Retina (tissue), 1 donor: ENCODE results near the gene MPRIP.

Source experiments
- DNase-seq: peaks from one replicate; pipeline ENCODE4 v3.0.0-alpha.2; 2016

The MPRIP gene

DNA sequence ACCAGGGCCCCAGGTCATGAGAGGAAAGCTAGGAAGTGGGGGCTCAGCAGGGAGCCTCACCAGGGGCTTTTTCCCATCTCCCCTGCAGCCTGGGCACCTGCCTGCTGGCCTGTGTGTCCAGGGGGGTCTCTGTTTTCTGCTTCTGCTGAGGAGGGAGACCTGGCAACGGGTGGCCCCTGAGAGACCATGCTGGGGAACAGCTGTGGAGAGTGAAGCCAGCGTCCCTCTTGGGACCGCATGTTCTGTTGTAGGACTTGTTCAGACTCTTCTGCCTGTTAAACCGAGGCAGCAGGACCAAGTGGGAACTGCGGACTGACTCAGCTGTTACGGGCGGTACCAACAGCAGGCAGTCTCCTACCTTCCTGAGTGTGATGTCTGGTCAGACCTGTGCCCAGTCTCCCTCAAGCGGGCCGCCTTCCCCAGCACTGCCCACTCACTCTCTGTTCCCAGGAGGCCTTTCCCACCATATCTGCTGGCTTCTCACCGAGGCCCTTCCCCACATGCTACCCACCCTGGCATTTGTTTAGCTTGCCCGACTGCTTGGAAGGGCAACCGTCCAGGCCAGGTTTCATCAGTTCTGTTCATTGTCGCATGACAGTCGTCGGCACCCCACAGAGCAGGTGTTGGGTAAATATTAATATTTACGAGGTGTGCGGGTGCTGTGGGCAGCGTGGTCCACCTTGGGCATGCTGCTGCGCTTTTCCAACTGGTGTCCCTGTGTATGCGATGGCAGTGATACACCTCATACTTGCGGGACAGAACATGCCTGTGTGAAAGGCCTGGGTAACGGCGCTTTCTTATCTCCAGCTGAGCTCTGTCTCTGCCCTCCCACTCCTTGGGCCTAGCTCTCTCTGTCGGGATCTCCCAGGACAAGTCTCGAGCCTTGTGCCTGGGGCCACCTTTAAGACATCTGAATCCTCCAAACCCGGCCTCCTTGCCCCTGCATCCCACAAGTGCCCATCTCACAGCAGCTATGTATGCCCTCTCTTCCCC lies 69.4 kb downstream of the MPRIP start:
- no peak for DNase-seq

DNA sequence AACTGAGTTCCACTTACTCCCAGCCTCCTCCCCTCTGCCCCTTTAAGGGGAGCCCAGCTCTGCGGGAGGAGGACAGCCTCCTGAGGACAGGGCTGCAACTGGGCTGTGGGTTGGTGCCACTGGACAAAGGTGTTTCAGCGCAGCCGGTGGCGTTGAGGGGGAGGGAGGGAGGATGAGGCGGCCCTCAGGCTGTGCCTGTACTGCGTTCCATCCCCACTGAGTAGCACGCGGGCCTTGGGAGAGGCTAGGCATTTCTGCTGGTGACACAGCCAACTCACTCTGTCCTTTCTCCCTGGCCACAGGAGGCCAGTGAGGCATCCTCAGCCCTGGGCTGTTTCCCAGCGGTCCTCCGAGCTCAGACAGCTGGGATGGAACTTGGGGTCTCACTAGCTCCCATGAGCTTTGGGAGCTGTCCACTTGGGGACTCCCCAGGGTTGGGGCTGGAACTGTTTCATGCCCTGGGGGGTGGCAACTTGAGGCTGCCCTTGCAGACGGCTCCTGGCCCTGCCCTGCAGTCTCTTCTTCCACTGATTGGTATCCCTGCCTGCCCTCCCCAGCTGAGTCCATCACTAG lies 70.5 kb downstream of the MPRIP start:
- no peak for DNase-seq

DNA sequence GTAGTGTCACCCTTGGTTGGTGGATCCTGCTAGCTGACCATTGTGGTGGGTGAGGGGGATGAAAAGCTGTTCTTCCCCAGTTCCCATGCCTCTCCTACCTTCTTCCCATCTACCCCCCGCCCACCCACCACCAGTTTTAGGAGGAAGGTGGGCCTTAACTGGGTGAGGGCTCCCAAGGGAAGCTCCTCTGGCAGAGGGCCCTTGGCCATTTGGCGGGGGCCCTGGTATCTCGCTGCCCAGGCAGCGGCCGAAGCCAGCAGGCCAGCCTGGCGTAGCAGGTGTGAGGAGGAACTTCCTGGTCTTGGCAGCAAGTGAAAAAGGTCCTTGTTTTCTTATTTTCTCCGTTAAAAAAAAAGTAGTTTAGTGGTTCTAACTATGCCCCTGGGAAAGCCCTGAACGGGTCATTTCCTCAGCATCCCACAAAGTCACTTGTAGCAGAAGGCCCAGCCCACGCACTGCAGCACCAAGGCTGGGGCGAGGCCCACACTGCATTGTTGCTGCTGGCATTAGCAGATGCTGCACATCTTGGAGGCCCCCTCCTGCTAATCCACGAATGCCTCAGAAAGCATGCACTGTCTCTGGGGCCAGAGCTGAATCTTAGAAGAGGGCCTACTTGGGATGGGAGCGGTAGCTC lies 72.5 kb downstream of the MPRIP start:
- no peak for DNase-seq

DNA sequence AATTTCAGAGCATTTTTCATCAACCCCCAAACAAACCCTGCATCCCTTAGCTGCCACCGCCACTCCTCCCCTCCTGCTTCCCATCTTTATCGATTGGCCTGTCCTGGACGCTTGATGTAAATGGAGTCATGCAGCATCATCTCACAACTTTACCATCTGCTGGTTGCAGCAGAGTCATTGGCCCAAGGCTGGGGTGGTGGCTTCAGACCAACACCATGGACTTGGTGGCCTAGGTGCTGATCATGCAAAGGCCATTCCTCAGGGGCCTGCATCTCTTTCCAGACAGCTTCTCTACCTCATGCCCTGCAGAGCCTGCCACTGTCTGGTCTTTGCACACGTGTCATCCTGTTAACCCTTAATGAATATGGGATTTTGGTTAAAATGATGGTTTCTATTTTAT lies 73.4 kb downstream of the MPRIP start:
- no peak for DNase-seq

DNA sequence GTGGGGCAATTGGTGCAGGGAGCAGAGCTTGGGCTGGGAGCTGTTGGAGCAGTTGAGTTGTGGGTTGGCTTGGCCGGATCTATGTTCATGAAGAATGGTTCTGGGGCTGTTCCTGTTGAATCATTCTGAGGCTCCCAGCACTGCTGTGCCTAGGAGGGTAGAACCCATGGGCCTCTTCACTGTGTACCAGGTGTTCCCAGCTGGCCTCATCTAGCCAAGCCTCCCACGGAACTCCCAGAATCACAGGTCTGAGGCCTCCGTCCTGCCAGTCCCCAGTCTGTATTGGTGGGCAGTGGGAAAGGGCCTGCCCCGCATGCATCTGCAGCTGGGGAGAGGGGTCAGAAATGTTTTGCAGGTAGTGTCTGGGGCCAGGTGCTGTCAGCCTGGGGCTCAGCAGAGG lies 74.1 kb downstream of the MPRIP start:
- no peak for DNase-seq

DNA sequence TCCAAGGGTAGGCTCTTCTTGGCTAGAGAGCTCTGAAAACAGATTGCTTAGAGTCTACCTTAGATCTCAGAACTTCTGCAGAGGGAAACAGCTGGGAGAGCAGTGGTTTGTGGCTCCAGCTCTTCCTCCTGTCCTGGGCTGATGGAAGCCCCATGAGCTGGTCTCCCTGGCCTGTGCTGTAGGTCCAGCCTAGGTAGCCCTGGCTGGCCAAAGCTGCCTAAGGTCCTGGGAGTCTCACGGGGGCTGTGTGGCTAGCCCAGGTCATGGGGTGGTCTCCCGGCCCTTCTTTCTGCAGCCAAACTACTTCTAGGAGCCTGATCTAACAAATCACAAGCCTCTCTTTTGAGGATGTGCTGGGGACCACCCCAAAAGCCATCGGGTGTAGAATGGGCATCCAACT lies 75.7 kb downstream of the MPRIP start:
- no peak for DNase-seq

DNA sequence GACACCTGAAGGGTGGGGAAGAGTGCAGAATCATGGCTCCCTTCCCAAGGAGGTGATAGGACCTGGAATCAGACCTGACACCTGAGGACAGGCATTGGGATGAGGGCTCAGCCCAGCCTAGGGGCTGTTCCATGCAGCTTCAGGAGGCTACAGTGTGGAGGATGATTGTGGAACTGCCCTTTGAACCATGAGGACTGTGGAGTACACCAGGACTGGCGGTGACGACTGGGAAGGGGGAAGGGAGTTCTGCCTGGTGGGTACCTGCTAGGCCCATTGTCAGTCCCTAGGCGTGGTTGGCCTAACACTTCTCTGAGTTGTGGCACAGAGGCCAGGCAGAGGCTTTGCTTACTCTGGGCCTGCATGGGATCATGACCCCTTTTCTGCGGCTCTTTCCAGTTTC lies 76.1 kb downstream of the MPRIP start:
- no peak for DNase-seq

DNA sequence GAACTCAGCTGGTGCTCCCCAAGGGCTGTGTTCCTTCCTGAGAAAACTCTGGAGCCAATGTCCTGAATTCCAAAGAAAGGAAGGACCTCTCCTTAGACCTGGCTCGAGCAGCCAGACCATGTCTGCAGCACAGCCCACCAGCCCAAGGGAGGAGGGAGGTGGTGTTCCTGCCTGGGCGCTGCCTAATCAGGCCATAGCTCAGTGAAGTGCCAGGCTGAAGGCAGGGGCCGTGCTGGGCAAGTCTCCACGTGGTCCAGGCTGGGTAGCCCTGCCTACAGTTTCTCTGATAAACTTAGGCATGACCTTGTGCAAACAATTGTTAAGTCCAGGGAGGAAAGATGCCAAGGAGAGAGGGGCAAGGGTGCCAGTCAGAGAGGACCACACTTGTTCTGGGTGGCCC lies 76.8 kb downstream of the MPRIP start:
- DNase-seq = no peak

DNA sequence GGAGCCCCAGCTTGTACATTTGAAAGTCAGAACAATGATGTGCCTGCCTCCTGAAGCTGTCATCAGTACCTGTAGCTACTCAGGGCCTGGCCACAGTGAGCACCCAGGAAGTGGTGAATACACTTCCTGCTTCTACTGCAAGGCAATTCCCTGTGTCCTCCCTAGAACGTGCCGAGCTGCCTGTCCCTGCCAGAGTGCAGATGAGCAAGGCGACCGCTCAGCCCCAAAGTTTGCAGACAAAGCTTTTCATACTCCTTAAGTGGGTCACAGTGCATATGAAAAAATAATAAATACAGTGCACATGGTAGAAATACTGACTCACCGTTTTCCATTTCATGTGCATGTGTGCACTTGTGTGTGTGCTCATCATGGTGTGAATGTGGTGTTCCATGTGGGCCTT lies 77.3 kb downstream of the MPRIP start:
- no peak for DNase-seq

DNA sequence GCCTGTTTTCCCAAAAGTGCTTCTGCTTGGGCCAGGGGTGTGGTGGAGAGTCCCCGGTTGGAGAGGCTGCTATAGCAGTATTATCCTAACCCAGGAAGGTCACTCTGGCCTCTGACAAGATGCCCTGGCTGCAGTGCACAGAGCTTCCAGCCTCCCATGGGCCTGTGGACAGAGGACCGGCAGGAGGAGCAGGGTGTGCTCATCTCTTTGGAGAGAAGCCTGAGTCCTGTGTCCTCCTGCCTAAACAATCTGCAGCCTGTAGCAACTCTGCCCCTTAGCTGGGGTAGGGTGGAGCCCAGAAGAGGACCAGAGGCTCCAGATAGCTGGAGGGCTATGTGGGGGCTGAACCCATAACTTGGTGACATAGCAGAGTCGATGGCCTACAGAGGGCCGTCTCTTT lies 78.0 kb downstream of the MPRIP start:
- no peak for DNase-seq

DNA sequence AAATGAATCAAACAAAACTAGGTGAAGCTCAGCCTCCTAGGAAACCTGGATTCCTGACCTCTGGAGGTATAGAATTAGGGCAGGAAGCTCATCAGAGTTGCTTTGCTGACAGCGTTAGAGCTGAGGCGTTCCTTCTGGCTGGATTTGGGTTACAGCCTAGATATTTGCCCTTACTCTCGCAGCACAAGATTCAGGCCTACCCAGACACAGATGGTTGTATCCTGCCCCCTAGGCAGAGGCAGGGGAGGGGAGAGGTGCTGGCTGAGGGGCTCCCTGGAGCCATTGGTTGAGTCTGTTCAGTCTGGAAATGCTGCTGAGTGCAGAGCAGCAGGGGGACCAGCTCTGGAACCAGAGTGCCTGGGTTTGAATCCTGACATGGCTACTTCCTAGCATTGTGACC lies 78.4 kb downstream of the MPRIP start:
- no peak for DNase-seq

DNA sequence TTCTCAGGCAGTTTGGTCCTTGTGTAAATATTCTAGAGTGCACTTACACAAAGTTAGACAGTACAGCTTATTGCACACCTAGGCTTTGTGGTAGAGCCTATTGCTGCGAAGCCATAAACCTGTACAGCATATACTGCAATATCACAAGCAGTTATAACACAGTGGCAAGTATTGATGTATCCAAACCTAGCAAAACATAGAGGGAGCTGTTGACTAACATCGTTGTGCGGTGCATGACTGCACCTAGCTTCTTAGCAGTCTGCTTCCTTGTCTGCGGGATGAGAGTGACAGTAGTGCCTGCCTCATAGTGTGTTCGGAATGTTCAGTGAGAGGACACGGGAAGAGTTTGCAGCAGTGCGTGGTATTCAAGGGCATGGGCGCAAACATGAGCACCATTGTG lies 78.9 kb downstream of the MPRIP start:
- no peak for DNase-seq

DNA sequence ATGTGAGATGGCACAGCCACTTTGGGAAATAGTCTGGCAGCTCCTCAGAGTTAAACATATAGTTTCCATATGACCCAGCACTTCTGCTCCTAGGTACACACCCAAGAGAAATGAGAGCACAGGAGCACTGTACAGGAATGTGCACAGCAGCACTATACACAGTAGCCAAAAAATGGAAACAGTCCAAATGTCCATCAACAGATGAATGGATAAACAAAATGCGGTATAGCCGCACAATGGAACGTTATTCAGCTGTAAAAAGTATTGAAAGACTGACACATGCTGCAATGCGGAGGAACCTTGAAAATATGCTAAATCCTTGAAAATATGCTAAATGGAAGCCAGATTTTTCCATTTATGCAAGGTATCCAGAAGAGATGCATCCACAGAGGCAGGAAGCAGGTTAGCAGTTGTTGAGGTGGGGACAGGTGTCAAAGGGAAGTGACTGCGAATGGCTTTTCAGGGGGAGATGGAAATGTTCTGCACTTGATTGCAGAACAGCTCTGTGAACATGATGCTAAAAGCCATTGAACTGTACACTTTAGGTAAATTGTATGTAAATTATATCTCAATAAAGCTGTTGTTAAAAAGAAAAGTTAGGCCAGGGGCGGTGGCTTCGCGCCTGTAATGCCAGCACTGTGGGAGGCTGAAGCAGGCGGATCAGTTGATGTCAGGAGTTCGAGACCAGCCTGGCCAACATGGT lies 80.7 kb downstream of the MPRIP start:
- no peak for DNase-seq

DNA sequence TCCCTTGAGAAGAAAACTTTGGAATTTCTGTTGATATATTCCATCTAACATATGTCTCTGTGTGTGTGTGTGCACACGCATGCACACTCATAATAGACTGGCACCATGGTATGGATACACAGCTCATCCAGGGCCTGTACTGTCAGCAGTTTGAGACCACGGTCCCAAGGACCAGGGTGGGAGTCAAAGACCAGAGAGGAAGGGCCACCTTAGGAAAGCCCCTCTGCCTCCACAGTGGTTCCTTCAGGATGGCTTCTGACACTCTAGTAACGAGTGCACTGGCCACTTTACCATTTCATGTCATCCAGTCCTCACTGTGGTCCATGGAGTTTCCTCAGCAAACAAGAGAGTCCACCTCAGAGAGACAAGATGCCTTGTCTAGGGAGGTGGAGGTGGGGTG lies 82.1 kb downstream of the MPRIP start:
- DNase-seq = no peak

DNA sequence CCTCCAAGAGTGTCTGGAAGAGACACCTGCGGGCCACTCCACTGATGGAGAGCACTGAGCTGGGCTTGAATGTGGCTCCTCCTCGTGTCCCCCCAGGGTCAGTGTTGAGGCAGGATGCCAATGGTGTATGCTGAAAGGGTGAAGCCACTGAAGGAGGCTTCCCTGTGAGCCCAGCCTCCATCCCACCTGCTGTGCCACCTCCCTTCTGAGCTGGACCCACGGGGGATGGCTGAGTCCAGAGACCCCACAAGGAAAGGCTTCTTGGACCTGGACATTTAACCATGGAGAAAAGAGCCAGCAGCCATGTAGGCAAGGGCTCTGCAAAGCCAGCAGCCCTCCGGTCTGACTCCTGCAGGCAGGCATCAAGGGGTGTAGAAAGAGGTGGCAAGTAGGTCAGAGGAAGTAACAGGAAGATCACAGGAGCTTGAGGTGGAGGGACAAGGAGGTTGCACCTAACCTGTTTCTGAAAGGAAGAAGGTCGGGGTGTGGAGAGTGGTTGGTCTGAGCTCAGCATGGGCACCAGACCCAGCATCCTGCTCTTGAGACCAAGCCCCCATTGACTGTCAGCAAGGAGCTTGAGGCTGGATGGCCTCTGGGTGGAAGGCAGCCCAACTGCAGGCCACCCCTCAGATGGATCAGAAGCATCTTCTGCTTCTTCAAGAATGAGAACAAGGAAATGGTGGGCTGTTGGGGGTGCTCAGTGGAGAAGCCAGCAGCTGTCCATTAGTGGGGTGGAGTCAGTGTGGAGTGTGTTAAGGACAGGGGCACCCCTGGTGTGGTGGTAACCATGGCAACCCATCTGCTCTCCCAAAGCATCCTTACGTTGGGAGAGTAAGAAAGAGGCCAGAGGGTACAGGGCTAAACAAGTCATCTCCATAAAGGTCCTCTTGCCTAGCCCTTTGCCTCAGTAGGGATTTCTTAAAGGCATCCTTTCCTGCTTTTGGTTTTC lies 83.2 kb downstream of the MPRIP start:
- DNase-seq = peak; percentile 71

DNA sequence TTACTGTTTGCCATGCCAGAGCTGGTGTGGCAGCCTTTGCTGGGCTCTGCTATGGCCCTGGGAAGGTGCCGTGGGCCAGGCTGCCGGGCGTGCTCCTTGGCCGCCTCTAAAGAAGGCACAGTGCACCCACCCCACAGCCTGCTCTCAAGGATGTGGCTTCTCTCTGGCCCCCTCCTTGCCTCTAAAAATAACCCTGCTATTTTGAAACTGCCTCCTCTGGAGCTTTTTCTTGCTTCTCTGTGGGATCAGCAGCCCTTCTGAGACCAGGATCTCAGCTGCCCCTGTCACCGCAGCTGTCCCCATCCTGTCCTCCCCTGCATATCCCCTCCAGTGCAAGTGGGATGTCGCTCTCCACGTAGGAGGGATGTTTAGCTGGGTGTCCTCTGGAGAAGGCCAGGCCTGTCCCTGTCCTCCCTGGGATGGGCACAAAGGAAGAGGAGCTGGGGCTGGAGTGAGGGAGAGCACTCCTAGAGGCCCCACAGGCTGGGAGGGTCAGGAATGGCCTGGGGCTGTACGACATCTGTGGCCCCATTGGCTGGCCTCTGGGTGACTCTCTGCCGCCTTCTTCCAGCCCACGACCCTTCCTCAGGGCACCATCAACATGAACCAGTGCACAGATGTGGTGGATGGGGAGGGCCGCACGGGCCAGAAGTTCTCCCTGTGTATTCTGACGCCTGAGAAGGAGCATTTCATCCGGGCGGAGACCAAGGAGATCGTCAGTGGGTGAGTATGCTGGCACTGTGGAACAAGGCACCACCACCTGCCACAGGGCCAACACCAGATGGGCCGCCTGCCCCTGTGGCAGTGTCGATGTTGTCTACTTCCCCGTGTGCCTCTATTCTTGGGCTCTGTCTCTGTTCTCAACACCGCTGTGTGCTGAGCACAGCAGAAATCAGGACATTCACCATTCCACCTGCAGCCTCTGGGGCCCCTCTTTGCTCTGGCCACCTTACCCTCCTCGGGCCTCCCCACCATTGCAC lies 84.2 kb downstream of the MPRIP start:
- DNase-seq = no peak

DNA sequence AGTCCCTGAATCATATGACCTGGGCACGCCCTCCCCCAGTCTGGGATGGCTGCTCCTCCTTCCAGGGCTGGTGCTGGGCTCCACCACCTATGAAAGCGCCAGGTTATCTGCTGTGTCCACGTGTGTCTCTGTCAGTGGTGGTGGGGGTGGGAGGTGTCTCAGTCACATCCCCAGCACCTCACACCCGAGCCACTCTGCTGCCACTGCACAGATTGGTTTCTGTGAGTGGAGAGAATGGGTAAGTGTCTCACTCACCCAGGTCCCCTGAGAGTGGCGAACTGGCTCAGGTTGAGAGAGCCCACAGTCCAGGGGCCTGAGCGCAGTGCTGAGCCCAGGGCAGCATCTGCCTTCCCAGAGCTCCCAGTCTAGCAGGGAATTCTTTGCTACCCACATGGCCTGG lies 84.9 kb downstream of the MPRIP start:
- no peak for DNase-seq

DNA sequence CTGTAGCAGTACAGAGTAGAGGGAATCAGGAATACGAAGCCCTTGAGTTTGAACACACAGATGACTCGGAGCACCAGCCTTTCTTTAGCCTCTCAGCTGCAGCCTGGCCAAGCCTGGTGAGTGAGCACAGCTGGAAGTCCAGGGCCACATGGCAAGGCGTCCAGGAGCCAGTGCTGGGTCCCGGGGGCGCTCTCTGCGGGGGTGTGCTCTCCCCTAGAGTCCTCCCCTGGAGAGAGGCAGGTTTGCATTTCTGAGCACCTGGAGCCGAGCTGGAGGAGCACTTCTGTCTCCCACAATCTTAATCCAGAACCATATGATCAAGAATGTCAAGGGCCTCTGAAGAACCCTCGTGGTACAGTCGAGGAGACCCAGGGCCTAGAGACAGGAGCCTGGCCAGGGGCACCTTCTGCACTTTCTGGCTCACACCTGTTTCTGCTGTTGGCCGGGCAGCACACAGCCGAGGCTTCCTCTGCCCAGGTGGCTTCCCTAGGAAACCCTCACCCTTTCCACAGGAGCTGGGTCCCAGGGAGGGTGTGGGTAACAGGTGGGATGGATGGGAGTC lies 85.6 kb downstream of the MPRIP start:
- DNase-seq = no peak

DNA sequence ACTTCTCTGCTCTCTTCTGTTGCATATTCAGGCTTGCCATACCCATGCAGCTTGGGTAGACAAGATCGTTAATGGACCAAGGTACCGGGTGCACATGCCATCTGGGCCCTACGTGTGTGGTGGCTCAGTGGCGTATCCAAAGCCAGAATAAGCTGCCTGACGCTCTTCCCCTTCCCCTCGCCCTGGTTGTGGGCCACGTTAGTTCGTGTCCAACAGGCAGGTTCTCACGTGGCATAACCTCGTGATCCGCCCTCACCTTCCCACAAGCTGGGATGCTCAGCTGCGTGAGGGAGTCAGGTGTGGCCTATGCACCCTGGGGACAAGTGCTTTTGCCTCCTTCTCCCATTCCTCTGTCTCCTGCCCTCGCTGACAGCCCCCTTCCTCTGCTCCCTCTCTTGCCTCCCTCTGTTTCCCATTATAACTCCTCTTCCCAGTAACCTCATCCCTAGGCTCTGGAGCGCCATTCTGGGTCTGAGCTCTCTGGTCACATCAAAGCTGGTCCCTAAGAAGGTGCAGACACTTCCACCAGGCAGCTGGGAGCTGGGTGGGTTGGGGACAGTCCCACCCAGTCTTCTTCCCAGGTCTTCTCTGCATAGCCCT lies 86.3 kb downstream of the MPRIP start:
- no peak for DNase-seq

DNA sequence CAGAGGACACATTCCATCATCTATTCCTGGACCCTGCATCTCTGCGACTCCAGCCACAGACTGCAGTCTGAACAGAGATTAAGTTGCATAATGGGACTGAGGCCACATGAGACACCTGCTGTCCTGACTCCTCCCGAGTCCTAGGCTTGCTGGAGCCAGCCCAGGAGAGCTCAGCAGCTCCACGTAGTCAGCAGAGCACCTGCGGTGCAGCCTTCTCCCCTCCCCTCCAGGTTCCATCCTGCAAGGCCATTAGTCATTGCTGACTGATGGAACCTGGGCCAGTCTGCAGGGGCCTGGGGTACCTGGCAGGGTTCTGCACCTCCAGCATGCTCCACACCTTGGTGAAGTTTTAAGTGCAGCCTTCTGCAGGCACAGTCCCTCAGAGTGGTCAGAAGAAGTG lies 87.2 kb downstream of the MPRIP start:
- DNase-seq = no peak
